Ishikawa (cell line): Measurements from ENCODE around the gene FOXP2.

Experiments
- CEBPB ChIP-seq: IDR thresholded peaks from 2 replicates; pipeline ENCODE4 v1.6.1; 2012
- CREB1 ChIP-seq: IDR thresholded peaks from 2 replicates; pipeline ENCODE4 v1.6.1; 2012; ENCODE audit warnings: low read depth
- EGR1 ChIP-seq: IDR thresholded peaks from 2 replicates; pipeline ENCODE4 v1.6.1; 2012
- EP300 ChIP-seq: IDR thresholded peaks from 2 replicates; pipeline ENCODE4 v1.6.1; 2012; ENCODE audit warnings: borderline replicate concordance
- FOXM1 ChIP-seq: IDR thresholded peaks from 2 replicates; pipeline ENCODE4 v1.6.1; 2012; ENCODE audit warnings: low read depth, borderline replicate concordance
- NFIC ChIP-seq: IDR thresholded peaks from 2 replicates; pipeline ENCODE4 v1.6.1; 2012
- RAD21 ChIP-seq: IDR thresholded peaks from 2 replicates; pipeline ENCODE4 v1.6.1; 2012; ENCODE audit warnings: low read depth
- REST ChIP-seq: IDR thresholded peaks from 2 replicates; pipeline ENCODE4 v1.6.1; 2012; ENCODE audit warnings: low read depth, mild to moderate bottlenecking
- TAF1 ChIP-seq: IDR thresholded peaks from 2 replicates; pipeline ENCODE4 v1.6.1; 2012; ENCODE audit warnings: low read depth, mild to moderate bottlenecking
- TCF12 ChIP-seq: IDR thresholded peaks from 2 replicates; pipeline ENCODE4 v1.6.1; 2012; ENCODE audit warnings: low read depth
- USF1 ChIP-seq: IDR thresholded peaks from 2 replicates; pipeline ENCODE4 v1.6.1; 2012
- YY1 ChIP-seq: IDR thresholded peaks from 2 replicates; pipeline ENCODE4 v1.6.1; 2012; ENCODE audit warnings: low read depth
- ZBTB7A ChIP-seq: IDR thresholded peaks from 2 replicates; pipeline ENCODE4 v1.6.1; 2012; ENCODE audit warnings: low read depth

- TF ChIP-seq TAF1 (no peak), EP300 (no peak), CREB1 (no peak), REST (no peak), TCF12 (no peak), RAD21 (no peak), EGR1 (no peak), YY1 (no peak), ZBTB7A (no peak), CEBPB (no peak), USF1 (no peak), NFIC (no peak), FOXM1 (no peak)
Measured at GRCh38 chr7:114695182-114695581, 280.6 kb downstream of the FOXP2 start.
